HCT116 (cell line): ENCODE data around the gene SFPQ. TPM values are rescaled to one million over a fixed set of nuclear protein-coding genes. Genes with fewer than 3 reads are reported as not detected.

Experiments used
- ATAC-seq: fragments of 200-7000 bp; cut with Tn5 transposase; 2 replicates; pipeline ENCODE4 v1.9.1; 2020; ENCODE audit warnings: mild to moderate bottlenecking, moderate library complexity
- BruUV-seq: library from RNA; stranded (reverse); fragments of 400-500 nt; replicated peaks from 2 replicates; lab custom pipeline; 2021; lab: Mats Ljungman, UMichigan
- CTCF ChIA-PET: fragments of 300-600 bp; sonication (Branson Sonifier 250); formaldehyde crosslinking; loops from one replicate; lab custom pipeline; 2021; ENCODE audit warnings: antibody characterized with exemption; lab: Charles Lee
- POLR2A ChIA-PET: fragments of 300-600, 350-600 bp; sonication (Branson Sonifier 250); formaldehyde crosslinking; loops from one replicate; lab custom pipeline; 2021; ENCODE audit warnings: antibody characterized with exemption; lab: Charles Lee
- RAD21 ChIA-PET, 2 experiments: fragments of 300-600 bp; sonication (Branson Sonifier 250); formaldehyde crosslinking; loops; one replicate each; lab custom pipeline; 2023; ENCODE audit warnings: low total read pairs in 2 of 2; ENCODE audit not compliant: uncharacterized antibody in 2 of 2, unreplicated experiment in 2 of 2, low non-redundant PET in 1 of 2; lab: Charles Lee
- DNase-seq: peaks from one replicate; pipeline ENCODE4 v3.0.0-alpha.2; 2010; ENCODE audit warnings: low read depth, low spot score
- H2AFZ ChIP-seq: fragments of 200-600 bp; shearing (Covaris generic), sonication (generic); 2 replicates; pipeline ENCODE4 v1.6.1; 2017; ENCODE audit warnings: low read depth, mixed run types, mixed read lengths, antibody characterized with exemption, low read length; ENCODE audit not compliant: poor library complexity, severe bottlenecking
- H3K27ac ChIP-seq: 2 replicates; pipeline ENCODE4 v1.5.1; 2012; ENCODE audit warnings: low read depth, low read length
- H3K27me3 ChIP-seq: fragments of 200-600 bp; sonication (generic); 2 replicates; pipeline ENCODE4 v1.6.1; 2016; ENCODE audit warnings: mixed run types, low read length, mixed read lengths; ENCODE audit not compliant: insufficient read depth
- H3K36me3 ChIP-seq, 2 experiments: fragments of 200-500 bp in 1 of 2; fragments of 200-600 bp in 1 of 2; sonication (Bioruptor generic) in 1 of 2; sonication (generic) in 1 of 2; 2 replicates each; pipeline versions ENCODE4 v1.5.1 to v1.6.1; 2014 to 2016; ENCODE audit warnings: low read length in 2 of 2, inconsistent platforms in 1 of 2, mixed read lengths in 1 of 2, mixed run types in 1 of 2; ENCODE audit not compliant: insufficient read depth in 2 of 2, control insufficient read depth in 1 of 2
- H3K4me1 ChIP-seq, 2 experiments: fragments of 200-600 bp in 1 of 2; sonication (generic) in 1 of 2; 2 replicates each; pipeline versions ENCODE4 v1.5.1 to v1.6.1; 2012 to 2017; ENCODE audit warnings: low read length in 2 of 2, inconsistent platforms in 1 of 2, mild to moderate bottlenecking in 1 of 2, mixed read lengths in 1 of 2, mixed run types in 1 of 2, moderate library complexity in 1 of 2; ENCODE audit not compliant: insufficient read depth in 2 of 2, control insufficient read depth in 1 of 2
- H3K4me2 ChIP-seq: fragments of 200-600 bp; sonication (generic); 2 replicates; pipeline ENCODE4 v1.6.1; 2017; ENCODE audit warnings: mixed run types, low read length, mixed read lengths
- H3K4me3 ChIP-seq, 2 experiments: fragments of 200-600 bp in 1 of 2; sonication (generic) in 1 of 2; replicated peaks in 1 of 2; 2 replicates each; pipeline ENCODE4 v1.5.1; 2011 to 2016; ENCODE audit warnings: low read length in 2 of 2, control low read depth in 1 of 2, low read depth in 1 of 2, mild to moderate bottlenecking in 1 of 2, mixed read lengths in 1 of 2, mixed run types in 1 of 2
- H3K79me2 ChIP-seq: fragments of 200-600 bp; sonication (generic); 2 replicates; pipeline ENCODE4 v1.6.1; 2017; ENCODE audit warnings: mild to moderate bottlenecking, mixed run types, low read length, moderate library complexity, mixed read lengths; ENCODE audit not compliant: insufficient read depth
- H3K9ac ChIP-seq: fragments of 200-600 bp; sonication (generic); 2 replicates; pipeline ENCODE4 v1.6.1; 2016; ENCODE audit warnings: low read length, mixed read lengths
- H3K9me2 ChIP-seq: fragments of 200-600 bp; sonication (generic), shearing (Covaris generic); 2 replicates; pipeline ENCODE4 v1.6.1; 2017; ENCODE audit warnings: mixed run types, mild to moderate bottlenecking, moderate library complexity; ENCODE audit not compliant: insufficient read depth
- H3K9me3 ChIP-seq, 2 experiments: fragments of 200-500 bp in 1 of 2; fragments of 200-600 bp in 1 of 2; sonication (Bioruptor generic) in 1 of 2; sonication (generic) in 1 of 2; 2 replicates each; pipeline ENCODE4 v1.6.1; 2014 to 2017; ENCODE audit warnings: low read length in 2 of 2, mixed read lengths in 2 of 2, inconsistent platforms in 1 of 2, low read depth in 1 of 2, mild to moderate bottlenecking in 1 of 2, mixed run types in 1 of 2, moderate library complexity in 1 of 2; ENCODE audit not compliant: control insufficient read depth in 1 of 2, insufficient read depth in 1 of 2
- H4K20me1 ChIP-seq: fragments of 200-600 bp; sonication (generic), shearing (Covaris generic); 2 replicates; pipeline ENCODE4 v1.6.1; 2017; ENCODE audit warnings: mixed run types, mild to moderate bottlenecking, moderate library complexity; ENCODE audit not compliant: insufficient read depth
- CEBPB ChIP-seq: IDR thresholded peaks from 2 replicates; pipeline ENCODE4 v1.6.1; 2012; ENCODE audit warnings: low read depth
- EGR1 ChIP-seq: IDR thresholded peaks from 2 replicates; pipeline ENCODE4 v1.6.1; 2012; ENCODE audit warnings: low read depth
- JUND ChIP-seq: IDR thresholded peaks from 2 replicates; pipeline ENCODE4 v1.6.1; 2012
- RAD21 ChIP-seq: IDR thresholded peaks from 2 replicates; pipeline ENCODE4 v1.6.1; 2012; ENCODE audit warnings: low read depth, mild to moderate bottlenecking
- SP1 ChIP-seq: IDR thresholded peaks from 2 replicates; pipeline ENCODE4 v1.6.1; 2012; ENCODE audit warnings: low read depth
- TCF7L2 ChIP-seq: IDR thresholded peaks from 2 replicates; pipeline ENCODE4 v1.7.0; 2011; ENCODE audit warnings: borderline replicate concordance, inconsistent platforms; ENCODE audit not compliant: insufficient read depth, insufficient read length; ENCODE audit errors: extremely low read depth
- ZNF274 ChIP-seq: fragments of 200-500 bp; sonication (Bioruptor generic); IDR thresholded peaks from 2 replicates; pipeline ENCODE4 v1.6.1; 2014; ENCODE audit warnings: mild to moderate bottlenecking, low read depth, low read length, inconsistent platforms
- intact Hi-C: fragments of 100-400 bp; cut with micrococcal nuclease; formaldehyde crosslinking; loops from 2 replicates; pipeline ENCODE4 v1.10.0; 2022
- total RNA-seq: library from RNA; stranded (reverse); gene quantifications from one replicate; pipeline ENCODE4 v1.2.1, GENCODE V29; 2021; ENCODE audit not compliant: unreplicated experiment
- TF ChIP-seq, protein P1 (sequence below): IDR thresholded peaks from 2 replicates; pipeline ENCODE4 v1.6.1; 2012; ENCODE audit warnings: low read depth

SFPQ gene
- total RNA-seq, 1 experiment from 2014 or later: 327 TPM

DNA sequence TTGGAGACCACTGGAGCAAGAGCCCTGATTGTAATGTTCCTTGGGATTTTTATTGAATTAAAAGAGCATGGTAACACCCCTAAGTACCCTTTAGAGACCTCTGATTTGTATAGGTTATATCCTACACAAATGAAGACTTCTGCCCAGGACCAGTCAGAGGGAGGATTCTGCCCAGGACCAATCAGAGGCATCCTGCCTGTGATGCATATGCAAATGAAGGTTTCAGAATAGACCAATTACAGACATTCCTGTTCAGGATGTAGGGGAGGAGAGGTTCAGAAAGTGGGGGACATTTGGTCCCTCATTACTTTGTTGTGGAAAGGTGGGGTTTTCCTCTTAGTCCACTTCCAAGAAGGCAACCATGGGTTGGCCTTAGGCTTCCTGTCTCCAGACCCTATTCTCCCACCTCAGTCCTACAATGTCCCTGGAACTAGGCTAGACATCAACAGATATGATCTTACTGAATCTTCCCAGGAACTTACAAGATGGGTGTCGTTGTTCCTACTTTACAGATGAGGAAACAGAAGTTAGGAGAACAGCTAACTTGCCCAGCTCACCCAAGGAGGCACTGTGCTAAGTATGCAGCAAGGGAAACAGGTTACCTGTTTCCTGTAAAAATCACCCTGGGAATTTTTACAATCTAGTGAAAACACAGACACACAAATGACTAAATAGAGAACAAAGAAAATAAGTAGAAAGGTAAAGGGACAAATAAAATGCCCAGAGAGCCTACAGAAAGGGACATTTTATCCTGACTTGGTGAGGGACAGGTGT lies 36.8 kb upstream of the SFPQ start:
- no peaks in the 10 kb centered on the region for H4K20me1 ChIP-seq
- no peak overlapping the region for H3K4me2 ChIP-seq
- no peaks in the 10 kb centered on the region for H3K9me3 ChIP-seq
- no peak for DNase-seq
- ChIA-PET POLR2A (no interaction called here), CTCF (interaction anchor here (0.6 kb wide), 1 partner anchor 8 kb away, joined by 4 read pairs; no protein-coding TSS in a partner anchor), RAD21 (no interaction called here)
- H3K79me2 ChIP-seq: no peaks in the 10 kb centered on the region
- no peaks in the 10 kb centered on the region for H3K4me1 ChIP-seq
- no peak overlapping the region for H3K4me3 ChIP-seq
- H3K9ac ChIP-seq: no peak overlapping the region
- no peak overlapping the region for H3K27ac ChIP-seq
- H3K27me3 ChIP-seq: no peaks in the 10 kb centered on the region
- no peak for ATAC-seq
- no peaks in the 10 kb centered on the region for H3K9me2 ChIP-seq
- intact Hi-C loops: no loop called here
- H3K36me3 ChIP-seq: no peaks in the 10 kb centered on the region
- H2AFZ ChIP-seq: no peak overlapping the region
- TF ChIP-seq TCF7L2 (no peak), JUND (no peak), RAD21 (no peak), CEBPB (no peak), SP1 (no peak), EGR1 (no peak), ZNF274 (no peak)
- TF ChIP-seq, protein P1, sequence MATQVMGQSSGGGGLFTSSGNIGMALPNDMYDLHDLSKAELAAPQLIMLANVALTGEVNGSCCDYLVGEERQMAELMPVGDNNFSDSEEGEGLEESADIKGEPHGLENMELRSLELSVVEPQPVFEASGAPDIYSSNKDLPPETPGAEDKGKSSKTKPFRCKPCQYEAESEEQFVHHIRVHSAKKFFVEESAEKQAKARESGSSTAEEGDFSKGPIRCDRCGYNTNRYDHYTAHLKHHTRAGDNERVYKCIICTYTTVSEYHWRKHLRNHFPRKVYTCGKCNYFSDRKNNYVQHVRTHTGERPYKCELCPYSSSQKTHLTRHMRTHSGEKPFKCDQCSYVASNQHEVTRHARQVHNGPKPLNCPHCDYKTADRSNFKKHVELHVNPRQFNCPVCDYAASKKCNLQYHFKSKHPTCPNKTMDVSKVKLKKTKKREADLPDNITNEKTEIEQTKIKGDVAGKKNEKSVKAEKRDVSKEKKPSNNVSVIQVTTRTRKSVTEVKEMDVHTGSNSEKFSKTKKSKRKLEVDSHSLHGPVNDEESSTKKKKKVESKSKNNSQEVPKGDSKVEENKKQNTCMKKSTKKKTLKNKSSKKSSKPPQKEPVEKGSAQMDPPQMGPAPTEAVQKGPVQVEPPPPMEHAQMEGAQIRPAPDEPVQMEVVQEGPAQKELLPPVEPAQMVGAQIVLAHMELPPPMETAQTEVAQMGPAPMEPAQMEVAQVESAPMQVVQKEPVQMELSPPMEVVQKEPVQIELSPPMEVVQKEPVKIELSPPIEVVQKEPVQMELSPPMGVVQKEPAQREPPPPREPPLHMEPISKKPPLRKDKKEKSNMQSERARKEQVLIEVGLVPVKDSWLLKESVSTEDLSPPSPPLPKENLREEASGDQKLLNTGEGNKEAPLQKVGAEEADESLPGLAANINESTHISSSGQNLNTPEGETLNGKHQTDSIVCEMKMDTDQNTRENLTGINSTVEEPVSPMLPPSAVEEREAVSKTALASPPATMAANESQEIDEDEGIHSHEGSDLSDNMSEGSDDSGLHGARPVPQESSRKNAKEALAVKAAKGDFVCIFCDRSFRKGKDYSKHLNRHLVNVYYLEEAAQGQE: no peak
- BruUV-seq: no TSS peak
